B cell (primary cell): ENCODE results near the gene PMVK.

Source experiments
- EZH2 ChIP-seq: IDR thresholded peaks from 2 replicates; pipeline ENCODE4 v1.6.1; 2012; ENCODE audit warnings: borderline replicate concordance, low read depth, mild to moderate bottlenecking, moderate library complexity, low read length; ENCODE audit not compliant: insufficient read depth, poor library complexity, severe bottlenecking
- TF ChIP-seq, protein P1 (sequence below): fragments of 200-600 bp; IDR thresholded peaks from one replicate; pipeline ENCODE4 v1.8.0; 2022; ENCODE audit warnings: antibody characterized with exemption, mild to moderate bottlenecking

DNA sequence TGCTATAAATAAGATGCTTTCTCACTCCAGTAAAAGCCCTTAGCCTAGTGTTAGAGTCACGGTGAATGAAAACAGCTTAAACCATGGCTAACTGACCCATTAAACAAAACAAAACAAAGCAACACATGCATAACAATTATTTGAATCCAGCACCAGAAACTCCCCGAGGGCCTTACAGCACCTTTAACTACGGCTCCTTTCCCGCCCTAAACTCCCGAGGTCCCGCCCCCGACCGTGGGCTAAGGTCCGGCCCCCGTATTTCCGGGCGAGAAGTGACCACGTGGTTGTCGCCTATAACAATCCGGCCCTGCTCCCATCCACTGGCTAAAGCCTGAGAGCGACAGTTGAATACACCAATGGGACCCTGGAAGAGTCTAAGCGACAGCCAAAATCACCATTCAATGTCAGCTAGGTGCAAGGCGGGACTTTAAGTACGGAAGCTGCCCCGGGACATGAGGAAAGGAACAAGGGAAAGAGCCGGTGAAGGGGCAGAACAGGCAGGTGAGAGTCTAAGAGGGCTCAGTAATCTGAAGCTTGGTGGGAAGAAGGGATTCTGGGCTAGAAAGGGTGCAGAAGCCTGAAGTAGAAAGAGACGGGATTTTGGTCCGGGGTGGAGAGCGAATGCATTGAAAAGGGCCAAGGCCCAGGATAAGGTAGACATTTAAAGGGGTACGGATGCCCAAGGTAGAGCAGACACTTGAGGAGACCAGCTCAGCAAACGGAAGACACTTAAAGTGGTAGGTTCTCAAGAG is 46.6 kb upstream of the PMVK start, which contains the start of gene FLAD1:
- TF ChIP-seq EZH2, result no peak
- TF ChIP-seq, protein P1, sequence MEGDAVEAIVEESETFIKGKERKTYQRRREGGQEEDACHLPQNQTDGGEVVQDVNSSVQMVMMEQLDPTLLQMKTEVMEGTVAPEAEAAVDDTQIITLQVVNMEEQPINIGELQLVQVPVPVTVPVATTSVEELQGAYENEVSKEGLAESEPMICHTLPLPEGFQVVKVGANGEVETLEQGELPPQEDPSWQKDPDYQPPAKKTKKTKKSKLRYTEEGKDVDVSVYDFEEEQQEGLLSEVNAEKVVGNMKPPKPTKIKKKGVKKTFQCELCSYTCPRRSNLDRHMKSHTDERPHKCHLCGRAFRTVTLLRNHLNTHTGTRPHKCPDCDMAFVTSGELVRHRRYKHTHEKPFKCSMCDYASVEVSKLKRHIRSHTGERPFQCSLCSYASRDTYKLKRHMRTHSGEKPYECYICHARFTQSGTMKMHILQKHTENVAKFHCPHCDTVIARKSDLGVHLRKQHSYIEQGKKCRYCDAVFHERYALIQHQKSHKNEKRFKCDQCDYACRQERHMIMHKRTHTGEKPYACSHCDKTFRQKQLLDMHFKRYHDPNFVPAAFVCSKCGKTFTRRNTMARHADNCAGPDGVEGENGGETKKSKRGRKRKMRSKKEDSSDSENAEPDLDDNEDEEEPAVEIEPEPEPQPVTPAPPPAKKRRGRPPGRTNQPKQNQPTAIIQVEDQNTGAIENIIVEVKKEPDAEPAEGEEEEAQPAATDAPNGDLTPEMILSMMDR, result no peak
